ENCODE results near the gene EPS8L2. TPM values are rescaled to one million over a fixed set of nuclear protein-coding genes. Genes with fewer than 3 reads are reported as not detected.
A peak's percentile ranks its signal among the peaks of the same experiment; 100 is the strongest.

The EPS8L2 gene
- total RNA-seq, 1 experiment from 2014 or later, result 0.61 TPM

DNA sequence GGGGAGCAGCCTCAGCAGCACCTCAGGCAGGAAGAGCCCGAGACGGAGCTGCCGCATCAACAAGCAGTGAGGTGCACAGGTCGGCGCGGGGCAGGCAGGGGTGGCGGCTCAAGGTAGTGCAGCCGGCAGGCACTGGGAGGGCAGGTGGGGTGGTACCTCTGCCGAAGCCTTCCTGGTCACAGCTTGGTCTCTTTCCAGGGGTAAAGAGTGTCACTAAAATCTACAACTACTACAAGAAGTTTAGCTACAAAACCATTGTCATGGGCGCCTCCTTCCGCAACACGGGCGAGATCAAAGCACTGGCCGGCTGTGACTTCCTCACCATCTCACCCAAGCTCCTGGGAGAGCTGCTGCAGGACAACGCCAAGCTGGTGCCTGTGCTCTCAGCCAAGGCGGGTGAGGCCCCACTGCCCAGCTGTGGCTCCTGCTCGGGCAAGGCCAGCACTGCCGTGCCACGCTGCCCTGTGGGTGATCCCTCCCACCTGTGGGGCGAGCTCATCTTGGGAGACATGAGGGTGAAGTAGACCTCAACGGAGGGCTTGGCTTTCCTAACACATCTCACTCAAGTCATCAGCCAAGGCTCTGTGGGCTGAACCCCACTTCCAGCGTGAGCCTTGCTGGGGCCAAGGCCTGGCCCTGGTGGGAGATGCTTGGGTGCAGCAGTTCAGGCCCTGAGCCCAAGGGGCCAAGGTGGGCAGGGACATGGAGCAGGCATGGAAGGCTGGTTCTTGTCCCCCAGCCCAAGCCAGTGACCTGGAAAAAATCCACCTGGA is 57.7 kb downstream of the EPS8L2 start:
- in situ Hi-C loops (cut with HindIII; ENCODE audit: low pct_unique_long_range_greater_than_20kb, low sequenced_read_pairs), result no loop called here

DNA sequence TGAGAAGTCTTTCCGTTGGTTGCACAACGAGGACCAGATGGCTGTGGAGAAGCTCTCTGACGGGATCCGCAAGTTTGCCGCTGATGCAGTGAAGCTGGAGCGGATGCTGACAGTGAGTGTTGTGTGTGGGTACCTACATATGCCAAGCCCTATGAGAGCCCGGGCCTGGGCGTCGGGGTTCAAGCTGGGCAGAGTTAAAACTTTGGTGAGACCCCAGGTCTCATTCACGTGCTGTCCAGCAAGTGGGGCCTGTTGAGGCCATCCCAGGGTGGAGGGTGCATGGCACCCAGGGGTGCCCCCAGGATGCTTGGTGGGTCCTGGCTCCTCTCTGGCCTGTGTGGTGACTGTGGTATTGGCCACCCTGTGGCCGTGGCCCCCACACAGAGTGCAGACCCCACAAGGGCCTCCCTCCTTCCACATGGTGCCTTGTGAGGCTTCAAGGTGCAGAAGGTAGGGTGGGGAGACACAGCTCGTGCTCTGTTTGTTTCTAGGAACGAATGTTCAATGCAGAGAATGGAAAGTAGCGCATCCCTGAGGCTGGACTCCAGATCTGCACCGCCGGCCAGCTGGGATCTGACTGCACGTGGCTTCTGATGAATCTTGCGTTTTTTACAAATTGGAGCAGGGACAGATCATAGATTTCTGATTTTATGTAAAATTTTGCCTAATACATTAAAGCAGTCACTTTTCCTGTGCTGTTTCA is 58.4 kb downstream of the EPS8L2 start:
- no peak for DNase-seq (ENCODE audit: low read depth, low spot score)
- in situ Hi-C loops (cut with HindIII; ENCODE audit: low pct_unique_long_range_greater_than_20kb, low sequenced_read_pairs), result no loop called here

More for the DNA sequence above, 57.7 kb downstream of the EPS8L2 start:
- DNase-seq (ENCODE audit: low read depth, low spot score), result no peak

DNA sequence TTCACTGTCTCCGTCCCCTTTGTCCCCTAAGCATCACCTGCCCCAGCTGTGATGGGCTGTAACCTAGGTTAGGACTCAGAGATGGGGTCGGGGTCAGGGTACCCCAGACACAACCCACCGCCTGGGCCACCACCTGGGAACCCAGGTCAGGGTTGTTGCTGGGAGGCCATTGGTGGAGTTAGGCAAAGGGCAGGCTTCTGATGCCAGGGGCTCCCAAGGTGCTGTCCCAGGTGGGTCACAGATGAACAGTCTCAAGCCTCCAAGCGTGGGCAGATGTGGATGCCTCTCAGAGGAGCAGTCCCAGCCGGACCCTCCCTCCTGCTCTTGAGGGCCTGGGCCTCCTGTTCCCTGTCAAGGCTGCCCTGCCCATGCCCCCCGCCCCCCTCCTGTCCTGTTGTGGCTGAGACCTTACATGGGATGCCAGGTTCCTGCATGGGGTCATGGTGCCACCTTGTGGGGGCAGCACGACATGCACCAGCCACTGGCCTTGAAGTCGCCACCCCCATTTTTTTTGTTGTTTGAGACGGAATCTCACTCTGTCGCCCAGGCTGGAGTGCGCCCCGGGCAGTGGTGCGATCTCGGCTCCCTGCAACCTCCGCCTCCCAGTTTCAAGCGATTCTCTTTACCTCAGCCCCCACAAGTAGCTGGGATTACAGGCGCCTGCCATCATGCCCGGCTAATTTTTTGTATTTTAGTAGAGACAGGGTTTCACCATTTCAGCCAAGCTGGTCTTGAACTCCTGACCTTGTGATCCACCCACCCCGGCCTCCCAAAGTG is 59.2 kb downstream of the EPS8L2 start:
- in situ Hi-C loops (cut with HindIII; ENCODE audit: low pct_unique_long_range_greater_than_20kb, low sequenced_read_pairs), result no loop called here

DNA sequence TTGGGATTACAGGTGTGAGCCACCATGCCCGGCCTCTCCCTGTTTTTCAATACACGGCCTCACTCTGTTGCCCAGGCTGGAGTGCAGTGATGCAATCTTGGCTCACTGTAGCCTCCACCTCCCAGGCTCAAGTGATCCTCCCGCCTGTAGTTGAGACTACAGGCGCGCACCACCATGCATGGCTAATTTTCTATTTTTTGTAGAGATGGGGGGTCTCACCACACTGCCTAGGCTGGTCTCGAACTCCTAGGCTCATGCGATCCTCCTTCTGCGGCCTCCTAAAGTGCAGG is 59.7 kb downstream of the EPS8L2 start:
- in situ Hi-C loops (cut with HindIII; ENCODE audit: low pct_unique_long_range_greater_than_20kb, low sequenced_read_pairs), result no loop called here
- no peak for DNase-seq (ENCODE audit: low read depth, low spot score)

More for the DNA sequence above, 59.2 kb downstream of the EPS8L2 start:
- DNase-seq (ENCODE audit: low read depth, low spot score), result peak; percentile 63

DNA sequence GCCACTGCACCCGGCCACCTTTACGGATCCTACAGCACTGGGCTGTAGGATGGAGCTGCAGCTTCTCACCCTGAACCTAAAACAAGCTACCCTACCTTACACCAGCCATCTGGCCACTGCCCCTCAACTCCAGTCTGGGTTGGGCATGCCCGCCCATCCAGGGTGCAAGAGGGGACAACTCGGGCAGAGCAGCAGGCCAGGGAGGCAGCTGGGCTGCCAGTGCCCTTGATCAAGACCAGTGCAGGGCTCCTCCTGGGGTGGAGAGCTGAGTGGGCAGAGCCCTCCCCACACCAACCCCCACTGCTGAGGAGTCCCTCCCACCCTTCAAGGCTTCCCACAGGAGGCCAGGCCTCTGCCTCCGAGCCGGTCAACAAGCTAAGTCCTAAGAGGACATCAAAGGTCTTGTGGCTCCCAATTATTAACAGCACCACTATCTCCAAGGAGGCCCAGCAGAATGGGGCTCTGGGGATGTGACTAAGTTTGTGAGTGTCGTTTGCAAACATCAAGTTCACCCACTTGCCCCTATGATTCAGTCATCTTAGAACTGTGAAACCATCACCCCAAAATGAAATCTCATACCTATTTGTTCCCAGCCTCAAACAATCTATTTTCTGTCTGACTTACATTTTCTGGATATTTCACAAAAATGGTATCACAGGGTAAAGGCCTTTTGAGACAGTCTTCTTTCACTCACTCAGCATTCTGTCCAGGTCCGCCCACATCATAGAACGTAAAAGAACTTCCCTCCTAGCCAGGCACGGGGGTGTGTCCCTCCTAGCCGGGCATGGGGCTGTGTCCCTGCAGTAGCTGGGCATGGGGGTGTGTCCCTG is 60.3 kb downstream of the EPS8L2 start:
- in situ Hi-C loops (cut with HindIII; ENCODE audit: low pct_unique_long_range_greater_than_20kb, low sequenced_read_pairs), result no loop called here
- DNase-seq (ENCODE audit: low read depth, low spot score), result peak; percentile 32

DNA sequence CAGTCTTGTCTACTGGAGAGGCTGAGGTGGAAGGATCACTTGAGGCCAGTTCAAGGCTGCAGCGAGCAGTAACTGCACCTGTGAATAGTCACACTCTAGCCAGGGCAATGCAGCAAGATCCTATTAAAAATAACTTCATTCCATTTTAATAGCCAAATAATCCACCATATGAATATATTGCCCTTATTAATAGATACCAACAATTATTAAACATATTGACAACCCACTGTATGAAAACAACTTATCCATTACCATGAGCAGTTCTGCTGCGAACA is 60.8 kb downstream of the EPS8L2 start:
- in situ Hi-C loops (cut with HindIII; ENCODE audit: low pct_unique_long_range_greater_than_20kb, low sequenced_read_pairs), result no loop called here
- no peak for DNase-seq (ENCODE audit: low read depth, low spot score)

DNA sequence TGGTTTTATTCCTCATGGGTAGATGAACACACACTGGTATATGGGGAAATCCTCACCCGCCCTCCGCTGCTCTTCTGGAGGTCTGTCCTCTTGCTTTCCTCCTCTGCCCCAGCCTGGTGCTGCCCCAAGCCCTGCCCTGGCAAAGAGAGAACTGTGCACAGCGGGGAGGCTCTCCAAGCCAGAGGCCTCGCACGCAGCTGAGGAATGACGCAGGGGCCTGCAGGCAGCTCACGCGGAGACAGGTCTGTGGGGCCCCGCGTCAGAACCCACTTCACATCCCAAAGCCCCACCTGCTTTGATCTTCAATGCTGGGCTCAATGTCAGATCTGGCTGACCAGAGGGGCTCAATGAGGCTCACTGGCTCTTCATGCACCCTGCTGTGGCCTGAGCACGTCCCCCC is 61.2 kb downstream of the EPS8L2 start:
- in situ Hi-C loops (cut with HindIII; ENCODE audit: low pct_unique_long_range_greater_than_20kb, low sequenced_read_pairs), result no loop called here

GRCh38 chr11:769887-770641 is 64.0 kb downstream of the EPS8L2 start:
- no peak for DNase-seq (ENCODE audit: low read depth, low spot score)
- in situ Hi-C loops (cut with HindIII; ENCODE audit: low pct_unique_long_range_greater_than_20kb, low sequenced_read_pairs), result no loop called here

More for the DNA sequence above, 61.2 kb downstream of the EPS8L2 start:
- DNase-seq (ENCODE audit: low read depth, low spot score), result no peak

DNA sequence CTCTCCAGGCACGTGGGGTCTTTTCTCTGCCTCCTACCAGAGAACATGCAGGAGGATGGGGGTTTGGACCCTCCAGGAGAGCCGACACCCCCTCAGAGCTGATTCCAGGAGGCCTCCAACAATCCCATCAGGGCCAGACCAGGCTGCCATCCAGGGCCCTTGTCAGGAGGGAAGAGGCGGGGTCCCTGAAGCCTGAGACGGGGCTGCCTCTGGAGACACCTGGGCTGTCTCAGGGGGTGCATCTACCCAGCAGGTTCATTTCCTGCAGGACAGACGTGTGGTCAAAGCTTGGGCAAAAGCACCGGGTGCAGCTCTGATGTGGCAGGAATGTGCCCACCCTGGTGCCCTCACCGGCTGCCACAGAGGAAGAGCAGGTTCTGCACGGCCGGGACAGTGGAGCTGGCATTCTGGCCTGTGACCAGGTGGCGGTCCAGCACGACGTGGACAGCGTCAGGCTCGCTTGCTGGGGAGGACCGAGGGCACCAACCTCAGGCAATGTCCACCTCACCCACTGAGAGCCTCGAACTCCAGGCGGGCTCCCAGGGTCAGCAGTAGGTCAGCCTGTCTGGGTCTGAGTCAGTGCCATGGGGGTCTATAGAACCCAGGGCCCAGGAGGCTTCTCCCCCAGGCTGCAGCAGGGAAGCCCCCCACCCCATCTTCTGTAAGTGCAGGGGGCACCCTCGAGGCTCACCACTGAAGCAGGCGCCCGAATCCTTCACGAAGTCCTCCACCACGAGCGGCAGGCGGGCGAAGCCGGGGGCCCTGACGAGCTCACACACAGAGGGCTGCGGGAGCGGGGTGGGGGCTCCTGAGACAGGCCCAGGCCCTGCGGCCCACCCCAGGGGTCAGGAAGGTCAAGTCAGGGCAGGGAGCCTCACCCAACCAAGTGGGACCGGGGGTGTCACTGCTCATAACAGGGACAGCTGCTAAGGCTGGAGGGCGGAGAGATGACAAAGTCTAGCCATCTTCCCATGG is 64.9 kb downstream of the EPS8L2 start:
- no peak for DNase-seq (ENCODE audit: low read depth, low spot score)
- in situ Hi-C loops (cut with HindIII; ENCODE audit: low pct_unique_long_range_greater_than_20kb, low sequenced_read_pairs), result no loop called here

DNA sequence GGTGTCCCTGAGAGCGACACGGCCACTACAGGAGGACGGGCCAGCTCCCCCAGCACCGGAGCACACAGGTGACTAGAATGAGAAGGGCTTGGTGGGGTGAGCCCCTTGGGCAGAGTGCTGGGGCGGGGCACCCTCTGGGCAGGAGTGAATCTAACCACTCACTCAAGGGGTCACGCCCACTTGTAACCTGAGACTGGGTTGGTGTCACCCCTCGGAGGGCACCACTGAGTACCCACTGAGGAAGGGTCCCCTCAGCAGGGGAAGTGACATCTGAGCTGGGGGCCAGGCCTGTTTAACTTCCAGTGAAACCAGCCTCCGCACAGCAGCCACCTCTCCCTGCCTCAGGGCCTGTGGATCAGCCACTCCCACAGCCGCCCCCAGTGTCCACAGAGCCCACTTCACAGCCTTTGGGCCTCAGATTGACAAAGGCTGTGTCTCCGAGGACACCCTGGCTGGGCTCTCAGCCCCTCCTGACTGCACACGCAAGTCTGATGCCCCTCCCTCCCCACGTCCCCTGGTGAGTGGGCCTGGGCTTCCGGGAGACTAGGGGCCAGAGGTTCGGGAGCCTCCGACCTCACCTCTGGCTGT is 65.7 kb downstream of the EPS8L2 start:
- in situ Hi-C loops (cut with HindIII; ENCODE audit: low pct_unique_long_range_greater_than_20kb, low sequenced_read_pairs), result no loop called here
- DNase-seq (ENCODE audit: low read depth, low spot score), result no peak

- no peak for DNase-seq (ENCODE audit: low read depth, low spot score)
- in situ Hi-C loops (cut with HindIII; ENCODE audit: low pct_unique_long_range_greater_than_20kb, low sequenced_read_pairs), result no loop called here
Measured at GRCh38 chr11:772429-773390, 66.7 kb downstream of the EPS8L2 start.

- DNase-seq (ENCODE audit: low read depth, low spot score), result no peak
- in situ Hi-C loops (cut with HindIII; ENCODE audit: low pct_unique_long_range_greater_than_20kb, low sequenced_read_pairs), result no loop called here
Measured at GRCh38 chr11:773425-773824, 67.4 kb downstream of the EPS8L2 start.

DNA sequence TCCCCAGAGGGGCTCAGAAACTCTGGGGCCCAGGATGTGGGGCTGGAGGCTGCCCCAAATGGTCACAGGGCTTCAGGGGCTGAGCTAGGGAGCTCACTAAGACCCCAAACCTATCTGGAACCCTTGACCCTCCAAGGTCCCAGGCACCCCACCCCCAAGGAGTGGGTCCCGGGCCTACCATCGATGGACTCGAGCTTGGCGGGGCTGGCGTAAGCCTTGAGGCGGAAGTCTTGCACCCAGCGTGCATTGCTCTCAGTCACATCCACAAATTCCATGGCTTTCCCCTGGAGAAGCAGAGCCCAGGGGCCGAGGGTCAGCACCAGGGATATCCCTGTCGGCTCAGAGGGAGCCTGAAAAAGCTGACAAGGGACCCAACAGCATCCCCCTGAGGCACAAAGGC is 67.8 kb downstream of the EPS8L2 start:
- DNase-seq (ENCODE audit: low read depth, low spot score), result no peak
- in situ Hi-C loops (cut with HindIII; ENCODE audit: low pct_unique_long_range_greater_than_20kb, low sequenced_read_pairs), result no loop called here

DNA sequence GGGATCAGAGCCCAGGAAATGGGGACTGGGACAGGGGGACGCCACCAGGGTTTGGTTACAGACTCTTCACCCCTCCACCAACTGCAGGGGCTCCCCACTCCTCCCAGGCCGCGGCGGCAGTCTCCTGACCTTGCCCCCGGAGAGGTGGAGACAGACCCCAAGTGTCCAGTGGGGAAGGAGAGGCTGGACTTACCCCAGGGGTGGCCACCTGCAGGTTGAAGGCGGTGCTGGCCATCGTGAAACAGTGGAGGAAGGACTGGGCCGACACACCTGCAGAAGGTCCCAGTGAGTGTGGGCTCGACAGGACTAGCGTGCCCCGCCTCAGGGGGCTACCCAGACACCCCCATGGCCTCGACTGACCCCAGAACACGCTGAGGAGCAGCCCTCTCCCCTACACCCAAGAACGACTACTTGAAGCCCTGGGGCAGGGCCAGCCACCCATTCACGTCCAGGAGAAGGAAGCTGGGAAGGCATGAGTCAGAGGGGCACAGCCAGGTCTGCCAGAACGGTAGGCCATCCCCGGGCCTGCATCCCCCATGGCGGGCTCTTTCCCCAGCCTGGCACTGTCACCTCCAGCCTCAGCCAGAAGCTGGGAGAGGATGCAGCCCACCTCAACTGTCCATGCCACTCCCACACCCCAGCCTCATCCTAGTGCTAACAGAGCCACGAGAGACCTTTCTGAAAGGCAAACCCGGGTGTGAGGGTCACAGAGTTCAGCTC is 69.0 kb downstream of the EPS8L2 start:
- in situ Hi-C loops (cut with HindIII; ENCODE audit: low pct_unique_long_range_greater_than_20kb, low sequenced_read_pairs), result no loop called here
- DNase-seq (ENCODE audit: low read depth, low spot score), result no peak

DNA sequence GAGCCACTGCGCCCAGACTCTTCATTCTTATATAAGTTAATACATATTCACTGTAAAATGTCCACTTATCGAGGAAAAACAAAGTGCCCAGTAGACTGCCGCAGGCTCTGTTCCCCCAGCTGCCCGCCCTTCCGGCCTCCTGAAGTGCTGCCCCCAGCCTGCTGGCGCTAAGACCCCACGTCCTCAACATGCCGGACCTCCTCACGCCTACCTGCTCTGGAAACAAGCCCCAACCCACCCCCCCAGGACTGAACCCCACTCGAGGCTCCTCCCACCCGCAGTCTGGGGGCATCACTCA is 70.2 kb downstream of the EPS8L2 start:
- no peak for DNase-seq (ENCODE audit: low read depth, low spot score)
- in situ Hi-C loops (cut with HindIII; ENCODE audit: low pct_unique_long_range_greater_than_20kb, low sequenced_read_pairs), result no loop called here

Measured in SK-MEL-5 (cell line).